Aorta (tissue), 5 donors: ENCODE measurements around the gene SNX3. TPM values are rescaled to one million over a fixed set of nuclear protein-coding genes. Genes with fewer than 3 reads are reported as not detected.

Experiments
- ATAC-seq: fragments of 200-7000 bp; cut with Tn5 transposase; one replicate; pipeline ENCODE4 v1.9.1; 2022; ENCODE audit warnings: moderate library complexity; ENCODE audit not compliant: low FRiP score
- DNase-seq, 2 donors: peaks; one replicate each; pipeline ENCODE4 v3.0.0-alpha.2; 2020
- H3K27ac ChIP-seq, 2 donors: one replicate each; pipeline ENCODE4 v1.5.1; 2013; ENCODE audit warnings: low read length in 2 of 2, mild to moderate bottlenecking in 2 of 2, moderate library complexity in 2 of 2, control low read depth in 1 of 2, inconsistent platforms in 1 of 2, low read depth in 1 of 2
- H3K27me3 ChIP-seq, 2 donors: one replicate each; pipeline ENCODE4 v1.6.1; 2013; ENCODE audit warnings: control low read depth in 1 of 2, low read length in 1 of 2, mild to moderate bottlenecking in 1 of 2, moderate library complexity in 1 of 2; ENCODE audit not compliant: insufficient read depth in 2 of 2, control insufficient read depth in 1 of 2
- H3K36me3 ChIP-seq, 2 donors: one replicate each; pipeline ENCODE4 v1.6.1; 2013; ENCODE audit warnings: control low read depth in 1 of 2, low read length in 1 of 2, mild to moderate bottlenecking in 1 of 2; ENCODE audit not compliant: insufficient read depth in 2 of 2, control insufficient read depth in 1 of 2
- H3K4me1 ChIP-seq, 2 donors: one replicate each; pipeline ENCODE4 v1.6.1; 2013; ENCODE audit warnings: low read length in 2 of 2, control low read depth in 1 of 2, mild to moderate bottlenecking in 1 of 2, moderate library complexity in 1 of 2; ENCODE audit not compliant: insufficient read depth in 2 of 2, control insufficient read depth in 1 of 2
- H3K4me3 ChIP-seq, 2 donors: one replicate each; pipeline ENCODE4 v1.5.1; 2013; ENCODE audit warnings: low read length in 2 of 2, control low read depth in 1 of 2, mild to moderate bottlenecking in 1 of 2
- H3K9me3 ChIP-seq: one replicate; pipeline ENCODE4 v1.6.1; 2013; ENCODE audit warnings: mild to moderate bottlenecking, low read length; ENCODE audit not compliant: control insufficient read depth
- WGBS, 2 donors: extraction: QIAGEN DNeasy Blood & Tissue Kit; methylation state at CpG; one replicate each; pipeline ENCODE4 v1.1.7; 2013; 5-methylcytosine and 5-hydroxymethylcytosine counted together
- intact Hi-C, 2 donors: fragments of 100-400 bp; cut with DNase I; formaldehyde crosslinking; loops; one replicate each; pipeline versions ENCODE4 v1.14.2 to v1.15.0; 2022
- polyA plus RNA-seq, 2 donors: library from polyadenylated mRNA; stranded (reverse); fragments of 200-250 nt; gene quantifications; one replicate each; pipeline ENCODE4 v1.2.3, GENCODE V29; 2013
- total RNA-seq, 2 donors: library from RNA; stranded (reverse); fragmentation: NEBNext Ultra II Directional; extraction: Animal tissue kit (Norgen Biotek cat#: 25700); gene quantifications; one replicate each; pipeline ENCODE4 v1.2.1, GENCODE V29; 2021
- donor health status: healthy with polysubstance abuse.
- donor health status: Bipolar disorder and iron deficiency.
- donor health status: DM: no; HTN: no; CAD: no.
- donor health status: DM: no; HTN: no; CAD: no.
- donor health status: DM: yes; HTN: yes; CAD: no.

SNX3 gene
- total and polyA plus RNA-seq, 4 donors = 148 to 328 (median 190) TPM

- DNase-seq = no peak
- Histone ChIP-seq H3K27me3 (no peaks in the 10 kb centered on the region), H3K36me3 (no peaks in the 10 kb centered on the region), H3K27ac (no peak overlapping the region), H3K4me1 (peaks cover 0 to 2% of the 10 kb centered on the region in 2 donors), H3K9me3 (no peaks in the 10 kb centered on the region), H3K4me3 (no peak overlapping the region)
- intact Hi-C loops = no loop called here
- 39 to 65% methylated on average over 2 of the region's 2 CpGs for WGBS, 2 donors
- ATAC-seq = no peak
Measured at GRCh38 chr6:108236791-108237190, 24.0 kb downstream of the SNX3 start.

DNA sequence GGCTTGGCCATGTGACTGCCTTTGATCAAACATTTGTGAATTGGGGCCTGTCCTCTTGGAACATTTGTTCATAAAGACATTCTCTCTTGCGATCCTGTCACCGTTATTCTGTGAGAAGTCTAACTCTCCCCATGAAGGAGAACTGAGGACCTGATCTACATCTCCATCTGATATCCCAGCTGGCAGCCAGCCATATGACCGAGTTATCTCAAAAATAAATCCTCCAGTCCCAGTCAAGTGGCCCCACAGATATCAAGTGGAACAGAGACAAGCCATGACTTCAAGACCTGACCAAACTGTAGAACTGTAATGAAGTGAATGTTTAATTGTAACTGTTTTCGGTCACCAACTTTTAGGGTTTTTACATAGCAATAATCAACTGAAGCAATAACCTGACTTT is 25.7 kb downstream of the SNX3 start:
- H3K27me3 ChIP-seq = no peaks in the 10 kb centered on the region
- DNase-seq (no peak), ATAC-seq (no peak)
- no peaks in the 10 kb centered on the region for H3K36me3 ChIP-seq
- peaks cover 0 to 2% of the 10 kb centered on the region in 2 donors for H3K4me1 ChIP-seq
- no peak overlapping the region for H3K4me3 ChIP-seq
- no peak overlapping the region for H3K27ac ChIP-seq
- intact Hi-C loops = no loop called here
- WGBS, 2 donors = 70 to 71% methylated on average over 4 of the region's 4 CpGs
- no peaks in the 10 kb centered on the region for H3K9me3 ChIP-seq

DNA sequence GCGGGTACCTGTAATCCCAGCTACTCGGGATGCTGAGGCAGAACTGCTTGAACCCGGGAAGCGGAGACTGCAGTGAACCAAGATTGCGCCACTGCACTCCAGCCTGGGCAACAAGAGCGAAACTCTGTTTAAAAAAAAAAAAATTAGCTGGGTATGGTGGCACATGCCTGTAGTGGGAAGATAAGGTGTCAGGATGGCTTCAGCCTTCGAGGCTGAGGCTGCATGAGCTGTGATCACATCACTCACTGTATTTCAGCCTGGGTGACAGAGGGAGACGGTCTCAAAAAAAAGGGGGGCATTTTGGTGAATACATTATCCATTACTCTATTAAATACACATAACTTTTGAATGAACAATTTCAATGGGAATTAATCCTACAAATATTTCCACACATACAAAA is 32.4 kb downstream of the SNX3 start:
- WGBS, 2 donors = 91 to 95% methylated on average over 8 of the region's 8 CpGs
- H3K4me1 ChIP-seq = peaks cover 0 to 2% of the 10 kb centered on the region in 2 donors
- intact Hi-C loops = no loop called here
- no peaks in the 10 kb centered on the region for H3K36me3 ChIP-seq
- DNase-seq = no peak
- H3K27me3 ChIP-seq = no peaks in the 10 kb centered on the region
- ATAC-seq = no peak
- no peak overlapping the region for H3K27ac ChIP-seq
- H3K9me3 ChIP-seq = no peaks in the 10 kb centered on the region
- H3K4me3 ChIP-seq = no peak overlapping the region

- 95 to 96% methylated on average over 3 of the region's 3 CpGs for WGBS, 2 donors
- ATAC-seq = no peak
- peaks cover 0 to 2% of the 10 kb centered on the region in 2 donors for H3K4me1 ChIP-seq
Measured at GRCh38 chr6:108227290-108227689, 33.5 kb downstream of the SNX3 start.

GRCh38 chr6:108222504-108222903 is 38.3 kb downstream of the SNX3 start:
- WGBS, 2 donors = 54 to 58% methylated on average over 1 of the region's 1 CpG
- DNase-seq (no peak), ATAC-seq (no peak)
- Histone ChIP-seq H3K27ac (no peak overlapping the region), H3K27me3 (no peaks in the 10 kb centered on the region), H3K4me1 (no peaks in the 10 kb centered on the region), H3K4me3 (no peak overlapping the region), H3K36me3 (no peaks in the 10 kb centered on the region), H3K9me3 (no peaks in the 10 kb centered on the region)
- intact Hi-C loops = no loop called here

More at GRCh38 chr6:108227290-108227689, 33.5 kb downstream of the SNX3 start:
- no peak overlapping the region for H3K4me3 ChIP-seq
- no peak overlapping the region for H3K27ac ChIP-seq
- no peak for DNase-seq
- no peaks in the 10 kb centered on the region for H3K9me3 ChIP-seq
- no peaks in the 10 kb centered on the region for H3K36me3 ChIP-seq
- intact Hi-C loops = no loop called here
- H3K27me3 ChIP-seq = no peaks in the 10 kb centered on the region

- H3K27ac ChIP-seq = no peak overlapping the region
- ATAC-seq (no peak), DNase-seq (no peak)
- H3K4me3 ChIP-seq = no peak overlapping the region
- H3K9me3 ChIP-seq = no peaks in the 10 kb centered on the region
- no peaks in the 10 kb centered on the region for H3K4me1 ChIP-seq
- 68 to 76% methylated on average over 2 of the region's 2 CpGs for WGBS, 2 donors
- no peaks in the 10 kb centered on the region for H3K36me3 ChIP-seq
- H3K27me3 ChIP-seq = no peaks in the 10 kb centered on the region
- intact Hi-C loops = no loop called here
Measured at GRCh38 chr6:108222064-108222463, 38.8 kb downstream of the SNX3 start.

GRCh38 chr6:108211671-108212070 is 49.2 kb downstream of the SNX3 start:
- WGBS, 2 donors = 97 to 98% methylated on average over 2 of the region's 2 CpGs
- DNase-seq (no peak), ATAC-seq (no peak)
- H3K27ac ChIP-seq = no peak overlapping the region
- H3K36me3 ChIP-seq = peaks cover 0 to 4% of the 10 kb centered on the region in 2 donors
- H3K27me3 ChIP-seq = no peaks in the 10 kb centered on the region
- intact Hi-C loops = no loop called here
- H3K4me3 ChIP-seq = no peak overlapping the region
- no peaks in the 10 kb centered on the region for H3K9me3 ChIP-seq
- H3K4me1 ChIP-seq = no peaks in the 10 kb centered on the region

DNA sequence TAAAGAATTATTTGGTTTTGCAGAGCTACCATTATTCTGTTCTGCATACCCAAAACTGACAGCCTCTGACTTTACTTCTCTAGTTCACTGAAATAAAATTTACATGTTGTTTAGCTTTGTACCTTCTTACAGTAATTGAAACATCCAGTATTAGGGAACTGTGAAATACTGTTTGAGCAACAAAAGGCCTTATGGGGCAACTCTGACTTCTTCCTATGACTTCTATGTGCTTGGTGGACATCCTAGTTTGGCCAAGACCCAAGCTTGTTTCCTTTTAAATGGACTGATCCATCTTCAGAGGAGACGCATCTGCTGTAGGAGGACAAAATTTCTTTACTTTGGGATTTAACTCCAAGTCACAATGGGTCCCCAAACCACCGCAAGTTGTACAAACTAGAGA is 50.3 kb downstream of the SNX3 start:
- H3K9me3 ChIP-seq = no peaks in the 10 kb centered on the region
- intact Hi-C loops = no loop called here
- no peaks in the 10 kb centered on the region for H3K4me1 ChIP-seq
- no peaks in the 10 kb centered on the region for H3K27me3 ChIP-seq
- peaks cover 0 to 2% of the 10 kb centered on the region in 2 donors for H3K36me3 ChIP-seq
- no peak for DNase-seq
- 90 to 92% methylated on average over 2 of the region's 2 CpGs for WGBS, 2 donors
- H3K27ac ChIP-seq = no peak overlapping the region
- H3K4me3 ChIP-seq = no peak overlapping the region
- ATAC-seq = no peak

GRCh38 chr6:108209738-108210137 is 51.1 kb downstream of the SNX3 start:
- H3K36me3 ChIP-seq = peaks cover 0 to 2% of the 10 kb centered on the region in 2 donors

More at GRCh38 chr6:108209738-108210137, 51.1 kb downstream of the SNX3 start:
- H3K4me3 ChIP-seq = no peak overlapping the region
- no peak for DNase-seq
- 97% methylated on average over 5 of the region's 5 CpGs for WGBS, 2 donors
- no peak overlapping the region for H3K27ac ChIP-seq
- intact Hi-C loops = no loop called here
- no peak for ATAC-seq
- no peaks in the 10 kb centered on the region for H3K4me1 ChIP-seq
- no peaks in the 10 kb centered on the region for H3K27me3 ChIP-seq
- H3K9me3 ChIP-seq = no peaks in the 10 kb centered on the region
